Liver (tissue), 9 donors: Measurements from ENCODE around the gene ELAVL1. TPM values are rescaled to one million over a fixed set of nuclear protein-coding genes. Genes with fewer than 3 reads are reported as not detected.

Experiments used
- DNase-seq: peaks from one replicate; pipeline ENCODE4 v3.0.0-alpha.2; 2017; ENCODE audit warnings: low spot score
- H3K27ac ChIP-seq, 2 donors: one replicate each; pipeline ENCODE4 v1.7.0; 2013; ENCODE audit warnings: inconsistent platforms in 2 of 2, low read length in 2 of 2, control low read depth in 1 of 2, low read depth in 1 of 2, mild to moderate bottlenecking in 1 of 2
- H3K27me3 ChIP-seq, 4 donors: one replicate each; pipeline versions ENCODE4 v1.6.1 to v1.7.0; 2013; ENCODE audit warnings: low read length in 3 of 4, inconsistent platforms in 1 of 4, mild to moderate bottlenecking in 1 of 4, moderate library complexity in 1 of 4; ENCODE audit not compliant: control insufficient read depth in 4 of 4, insufficient read depth in 4 of 4
- H3K36me3 ChIP-seq, 4 donors: one replicate each; pipeline versions ENCODE4 v1.6.1 to v1.7.0; 2013; ENCODE audit warnings: low read length in 3 of 4, mild to moderate bottlenecking in 3 of 4, low read depth in 1 of 4, moderate library complexity in 1 of 4; ENCODE audit not compliant: control insufficient read depth in 4 of 4, insufficient read depth in 3 of 4
- H3K4me1 ChIP-seq, 4 donors: one replicate each; pipeline versions ENCODE4 v1.6.1 to v1.7.0; 2013; ENCODE audit warnings: low read length in 3 of 4, mild to moderate bottlenecking in 3 of 4, moderate library complexity in 1 of 4; ENCODE audit not compliant: control insufficient read depth in 4 of 4, insufficient read depth in 4 of 4
- H3K4me3 ChIP-seq, 3 donors: one replicate each; pipeline versions ENCODE4 v1.6.1 to v1.7.0; 2013; ENCODE audit warnings: low read length in 3 of 3, control low read depth in 1 of 3, low read depth in 1 of 3, mild to moderate bottlenecking in 1 of 3
- H3K9ac ChIP-seq, 2 donors: one replicate each; pipeline ENCODE4 v1.7.0; 2013; ENCODE audit warnings: low read length in 2 of 2, mild to moderate bottlenecking in 2 of 2, moderate library complexity in 2 of 2, control low read depth in 1 of 2, low read depth in 1 of 2
- H3K9me3 ChIP-seq, 4 donors: one replicate each; pipeline versions ENCODE4 v1.6.1 to v1.7.0; 2013; ENCODE audit warnings: low read length in 3 of 4; ENCODE audit not compliant: control insufficient read depth in 4 of 4
- ATF3 ChIP-seq: IDR thresholded peaks from 2 replicates; pipeline ENCODE4 v1.6.1; 2016; ENCODE audit warnings: antibody characterized with exemption
- CTCF ChIP-seq: fragments of 150-350 bp; IDR thresholded peaks from 2 replicates; pipeline ENCODE4 v1.5.1; 2017; ENCODE audit warnings: improper control_type of control experiment, low read depth, low read length; ENCODE audit not compliant: missing input control
- EGR1 ChIP-seq, 2 donors: IDR thresholded peaks; 2 replicates each; pipeline ENCODE4 v1.6.1; 2016 to 2018; ENCODE audit warnings: antibody characterized with exemption in 2 of 2, low read depth in 2 of 2
- HNF4A ChIP-seq, 2 donors: conservative IDR thresholded peaks; 2 replicates each; pipeline ENCODE4 v1.6.1; 2016; ENCODE audit warnings: antibody characterized with exemption in 2 of 2, mild to moderate bottlenecking in 2 of 2
- JUND ChIP-seq, 2 donors: IDR thresholded peaks; 2 replicates each; pipeline ENCODE4 v1.6.1; 2016; ENCODE audit warnings: antibody characterized with exemption in 2 of 2
- NR2F2 ChIP-seq: IDR thresholded peaks from 2 replicates; pipeline ENCODE4 v1.6.1; 2016; ENCODE audit warnings: antibody characterized with exemption
- RXRA ChIP-seq, 2 donors: IDR thresholded peaks; 2 replicates each; pipeline ENCODE4 v1.6.1; 2017 to 2018; ENCODE audit warnings: antibody characterized with exemption in 2 of 2, mild to moderate bottlenecking in 1 of 2
- TAF1 ChIP-seq: conservative IDR thresholded peaks from 2 replicates; pipeline ENCODE4 v1.6.1; 2016; ENCODE audit warnings: antibody characterized with exemption, mild to moderate bottlenecking
- WGBS: extraction: QIAGEN DNeasy Blood & Tissue Kit; methylation state at CpG from one replicate; pipeline ENCODE4 v1.1.7; 2013; 5-methylcytosine and 5-hydroxymethylcytosine counted together
- polyA plus RNA-seq, 2 donors: library from polyadenylated mRNA; stranded (reverse) in 1 of 2; unstranded in 1 of 2; fragments of 200-250 nt in 1 of 2; fragments of >200 nt in 1 of 2; fragmentation: Nextera tagmentation in 1 of 2; extraction: Ambion mirVana in 1 of 2; gene quantifications; one replicate each; pipeline versions ENCODE4 v1.2.1 to v1.2.3, GENCODE V29; 2013 to 2015
- total RNA-seq, 2 donors: library from RNA; depleted of rRNA; stranded (reverse); fragments of >200 nt; gene quantifications; one replicate each; pipeline ENCODE4 v1.2.3, GENCODE V29; 2014
- TF ChIP-seq, protein P1 (sequence below): IDR thresholded peaks from 2 replicates; pipeline ENCODE4 v1.6.1; 2016; ENCODE audit warnings: antibody characterized with exemption, mild to moderate bottlenecking
- TF ChIP-seq, protein P2 (sequence below): IDR thresholded peaks from 2 replicates; pipeline ENCODE4 v1.6.1; 2016; ENCODE audit warnings: antibody characterized with exemption
- donor health status: healthy.
- donor health status: healthy.
- donor health status: healthy.
- donor health status: healthy.
- donor health status: healthy.

ELAVL1 gene
- total and polyA plus RNA-seq, 4 donors, result 14.4 to 33.7 (median 19.1) TPM

GRCh38 chr19:7913652-7914051, 91.8 kb downstream of the ELAVL1 start:
- H3K4me1 ChIP-seq, result peaks cover 15 to 41% (median 23%) of the 10 kb centered on the region in 4 donors
- TF ChIP-seq RXRA (IDR thresholded peaks at IDR 0.05) (no peak), TAF1 (no peak), NR2F2 (no peak)
- H3K4me3 ChIP-seq, result no peak overlapping the region
- H3K27me3 ChIP-seq, result no peaks in the 10 kb centered on the region
- peaks cover 0 to 27% (median 11%) of the 10 kb centered on the region in 4 donors for H3K36me3 ChIP-seq
- H3K9ac ChIP-seq, result no peak overlapping the region
- no peaks in the 10 kb centered on the region for H3K9me3 ChIP-seq
- DNase-seq, result no peak
- WGBS, result 72% methylated on average over 10 of the region's 10 CpGs
- H3K27ac ChIP-seq, result no peak overlapping the region

- peaks cover 13 to 34% (median 19%) of the 10 kb centered on the region in 4 donors for H3K4me1 ChIP-seq
- DNase-seq, result no peak
Observed at GRCh38 chr19:7912697-7913564, 92.5 kb downstream of the ELAVL1 start.

More at GRCh38 chr19:7912697-7913564, 92.5 kb downstream of the ELAVL1 start:
- Histone ChIP-seq H3K27me3 (no peaks in the 10 kb centered on the region), H3K27ac (no peak overlapping the region), H3K9ac (no peak overlapping the region), H3K4me3 (no peak overlapping the region), H3K36me3 (peaks cover 0 to 27% (median 11%) of the 10 kb centered on the region in 4 donors), H3K9me3 (no peaks in the 10 kb centered on the region)
- no peak for TF ChIP-seq HNF4A (conservative IDR thresholded peaks at IDR 0.05)
- no peak for TF ChIP-seq EGR1 (IDR thresholded peaks at IDR 0.05; ENCODE audit: low read depth in 2 of 2)
- TF ChIP-seq, protein P1, sequence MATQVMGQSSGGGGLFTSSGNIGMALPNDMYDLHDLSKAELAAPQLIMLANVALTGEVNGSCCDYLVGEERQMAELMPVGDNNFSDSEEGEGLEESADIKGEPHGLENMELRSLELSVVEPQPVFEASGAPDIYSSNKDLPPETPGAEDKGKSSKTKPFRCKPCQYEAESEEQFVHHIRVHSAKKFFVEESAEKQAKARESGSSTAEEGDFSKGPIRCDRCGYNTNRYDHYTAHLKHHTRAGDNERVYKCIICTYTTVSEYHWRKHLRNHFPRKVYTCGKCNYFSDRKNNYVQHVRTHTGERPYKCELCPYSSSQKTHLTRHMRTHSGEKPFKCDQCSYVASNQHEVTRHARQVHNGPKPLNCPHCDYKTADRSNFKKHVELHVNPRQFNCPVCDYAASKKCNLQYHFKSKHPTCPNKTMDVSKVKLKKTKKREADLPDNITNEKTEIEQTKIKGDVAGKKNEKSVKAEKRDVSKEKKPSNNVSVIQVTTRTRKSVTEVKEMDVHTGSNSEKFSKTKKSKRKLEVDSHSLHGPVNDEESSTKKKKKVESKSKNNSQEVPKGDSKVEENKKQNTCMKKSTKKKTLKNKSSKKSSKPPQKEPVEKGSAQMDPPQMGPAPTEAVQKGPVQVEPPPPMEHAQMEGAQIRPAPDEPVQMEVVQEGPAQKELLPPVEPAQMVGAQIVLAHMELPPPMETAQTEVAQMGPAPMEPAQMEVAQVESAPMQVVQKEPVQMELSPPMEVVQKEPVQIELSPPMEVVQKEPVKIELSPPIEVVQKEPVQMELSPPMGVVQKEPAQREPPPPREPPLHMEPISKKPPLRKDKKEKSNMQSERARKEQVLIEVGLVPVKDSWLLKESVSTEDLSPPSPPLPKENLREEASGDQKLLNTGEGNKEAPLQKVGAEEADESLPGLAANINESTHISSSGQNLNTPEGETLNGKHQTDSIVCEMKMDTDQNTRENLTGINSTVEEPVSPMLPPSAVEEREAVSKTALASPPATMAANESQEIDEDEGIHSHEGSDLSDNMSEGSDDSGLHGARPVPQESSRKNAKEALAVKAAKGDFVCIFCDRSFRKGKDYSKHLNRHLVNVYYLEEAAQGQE, result no peak
- TF ChIP-seq CTCF, result no peak
- no peak for TF ChIP-seq NR2F2
- no peak for TF ChIP-seq JUND (IDR thresholded peaks at IDR 0.05)
- TF ChIP-seq, protein P2, sequence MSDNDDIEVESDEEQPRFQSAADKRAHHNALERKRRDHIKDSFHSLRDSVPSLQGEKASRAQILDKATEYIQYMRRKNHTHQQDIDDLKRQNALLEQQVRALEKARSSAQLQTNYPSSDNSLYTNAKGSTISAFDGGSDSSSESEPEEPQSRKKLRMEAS, result no peak
- no peak for TF ChIP-seq ATF3
- WGBS, result 89% methylated on average over 39 of the region's 39 CpGs
